ENCODE measurements around the gene CRELD2. TPM values are rescaled to one million over a fixed set of nuclear protein-coding genes. Genes with fewer than 3 reads are reported as not detected.

CRELD2 gene
- total RNA-seq, 1 donor from 2014 or later = 54.9 TPM

GRCh38 chr22:49884503-49885260 is 33.8 kb upstream of the CRELD2 start:
- Mint-ChIP-seq H3K9me3 (ENCODE audit: unreplicated experiment) (peaks cover 5% of the 10 kb centered on the region), H3K27ac (ENCODE audit: unreplicated experiment) (no peak overlapping the region), H3K36me3 (ENCODE audit: unreplicated experiment) (peaks cover 57% of the 10 kb centered on the region), H3K27me3 (ENCODE audit: unreplicated experiment) (no peaks in the 10 kb centered on the region), H3K4me1 (ENCODE audit: unreplicated experiment) (peaks cover 4% of the 10 kb centered on the region), H3K4me3 (ENCODE audit: unreplicated experiment) (no peak overlapping the region)
- DNase-seq (ENCODE audit: extremely low spot score, unreplicated experiment) = no peak
- no peak for TF ChIP-seq CTCF (IDR thresholded peaks at IDR 0.05)

GRCh38 chr22:49885281-49885680 is 33.2 kb upstream of the CRELD2 start:
- H3K27me3 Mint-ChIP-seq (ENCODE audit: unreplicated experiment) = no peaks in the 10 kb centered on the region
- no peak overlapping the region for H3K27ac Mint-ChIP-seq (ENCODE audit: unreplicated experiment)
- H3K9me3 Mint-ChIP-seq (ENCODE audit: unreplicated experiment) = peaks cover 8% of the 10 kb centered on the region
- H3K36me3 Mint-ChIP-seq (ENCODE audit: unreplicated experiment) = peaks cover 61% of the 10 kb centered on the region
- peaks cover 3% of the 10 kb centered on the region for H3K4me1 Mint-ChIP-seq (ENCODE audit: unreplicated experiment)
- no peak overlapping the region for H3K4me3 Mint-ChIP-seq (ENCODE audit: unreplicated experiment)
- no peak for DNase-seq (ENCODE audit: extremely low spot score, unreplicated experiment)
- TF ChIP-seq CTCF (IDR thresholded peaks at IDR 0.05) = no peak

- Mint-ChIP-seq H3K4me3 (ENCODE audit: unreplicated experiment) (no peak overlapping the region), H3K27ac (ENCODE audit: unreplicated experiment) (no peak overlapping the region), H3K4me1 (ENCODE audit: unreplicated experiment) (no peaks in the 10 kb centered on the region), H3K27me3 (ENCODE audit: unreplicated experiment) (no peaks in the 10 kb centered on the region), H3K9me3 (ENCODE audit: unreplicated experiment) (peaks cover 8% of the 10 kb centered on the region), H3K36me3 (ENCODE audit: unreplicated experiment) (peaks cover 62% of the 10 kb centered on the region)
- TF ChIP-seq CTCF (IDR thresholded peaks at IDR 0.05) = no peak
- no peak for DNase-seq (ENCODE audit: extremely low spot score, unreplicated experiment)
These were observed 32.6 kb upstream of the CRELD2 start for GRCh38 chr22:49885881-49886280.

GRCh38 chr22:49886346-49887063 is 31.9 kb upstream of the CRELD2 start:
- no peaks in the 10 kb centered on the region for H3K27me3 Mint-ChIP-seq (ENCODE audit: unreplicated experiment)
- no peak for TF ChIP-seq CTCF (IDR thresholded peaks at IDR 0.05)
- no peak for DNase-seq (ENCODE audit: extremely low spot score, unreplicated experiment)
- H3K4me3 Mint-ChIP-seq (ENCODE audit: unreplicated experiment) = no peak overlapping the region
- H3K4me1 Mint-ChIP-seq (ENCODE audit: unreplicated experiment) = no peaks in the 10 kb centered on the region
- H3K27ac Mint-ChIP-seq (ENCODE audit: unreplicated experiment) = no peak overlapping the region
- H3K36me3 Mint-ChIP-seq (ENCODE audit: unreplicated experiment) = peaks cover 66% of the 10 kb centered on the region
- peaks cover 8% of the 10 kb centered on the region for H3K9me3 Mint-ChIP-seq (ENCODE audit: unreplicated experiment)

- no peak for DNase-seq (ENCODE audit: extremely low spot score, unreplicated experiment)
- no peaks in the 10 kb centered on the region for H3K27me3 Mint-ChIP-seq (ENCODE audit: unreplicated experiment)
- H3K4me1 Mint-ChIP-seq (ENCODE audit: unreplicated experiment) = no peaks in the 10 kb centered on the region
- H3K27ac Mint-ChIP-seq (ENCODE audit: unreplicated experiment) = no peak overlapping the region
- no peak overlapping the region for H3K4me3 Mint-ChIP-seq (ENCODE audit: unreplicated experiment)
- TF ChIP-seq CTCF (IDR thresholded peaks at IDR 0.05) = no peak
- H3K36me3 Mint-ChIP-seq (ENCODE audit: unreplicated experiment) = peaks cover 70% of the 10 kb centered on the region
- peaks cover 8% of the 10 kb centered on the region for H3K9me3 Mint-ChIP-seq (ENCODE audit: unreplicated experiment)
These were observed 31.4 kb upstream of the CRELD2 start for GRCh38 chr22:49887064-49887451.

Measured in osteocyte (in vitro differentiated cells).